HG03159 (cell line): ENCODE measurements around the gene CYP8B1.

ENCODE experiments used
- ATAC-seq: cut with Tn5 transposase; IDR thresholded peaks from one replicate; pipeline ENCODE4 v1.9.1; 2021; ENCODE audit warnings: mild to moderate bottlenecking, moderate library complexity; ENCODE audit not compliant: unreplicated experiment

The CYP8B1 gene

GRCh38 chr3:42829083-42829627 is 46.5 kb downstream of the CYP8B1 start:
- no peak for ATAC-seq

- ATAC-seq = no peak
Observed at GRCh38 chr3:42827654-42828053, 48.0 kb downstream of the CYP8B1 start.

GRCh38 chr3:42827023-42827422 is 48.7 kb downstream of the CYP8B1 start:
- ATAC-seq = no peak

GRCh38 chr3:42826141-42826540 is 49.5 kb downstream of the CYP8B1 start:
- ATAC-seq = no peak

- ATAC-seq = no peak
Observed at GRCh38 chr3:42823351-42823750, 52.3 kb downstream of the CYP8B1 start.

GRCh38 chr3:42822828-42823227 is 52.9 kb downstream of the CYP8B1 start:
- no peak for ATAC-seq
